ENCODE measurements around the gene ABHD16B. TPM values are rescaled to one million over a fixed set of nuclear protein-coding genes. Genes with fewer than 3 reads are reported as not detected.

ABHD16B gene
- total and polyA plus RNA-seq, 2 donors (not counting 3 experiments of a cell fraction or from before 2014, with no cell fraction given), result not detected

GRCh38 chr20:63864545-63864977, 3.3 kb downstream of the ABHD16B start:
- no peak for FAIRE-seq
- no peak for TF ChIP-seq CTCF (IDR thresholded peaks at IDR 0.05; ENCODE audit: extremely low read depth in 1 of 2, insufficient read depth in 1 of 2, low read depth in 1 of 2, low read length in 2 of 2)
- TF ChIP-seq POLR2A (IDR thresholded peaks at IDR 0.05; ENCODE audit: low read depth, low read length), result no peak
- Histone ChIP-seq H3K4me1 (ENCODE audit: control insufficient read depth, extremely low read depth, insufficient read depth, low read length) (peaks cover 5% of the 10 kb centered on the region), H3K36me3 (ENCODE audit: control insufficient read depth in 2 of 2, extremely low read depth in 1 of 2, insufficient read depth in 2 of 2, low read length in 2 of 2) (peaks cover 2 to 14% of the 10 kb centered on the region in 2 experiments), H3K27ac (ENCODE audit: insufficient read depth, low read depth, low read length) (peak overlapping the region; percentile 56), H3K9me1 (replicated peaks; ENCODE audit: control insufficient read depth, extremely low read depth, insufficient read depth, low read length) (no peaks in the 10 kb centered on the region), H3K9ac (replicated peaks; ENCODE audit: extremely low read depth, insufficient read depth, low read length) (peak overlapping the region; percentile 65), H3K9me3 (replicated peaks; ENCODE audit: control insufficient read depth, insufficient read depth, low read length) (no peaks in the 10 kb centered on the region), H4K20me1 (replicated peaks; ENCODE audit: control insufficient read depth, extremely low read depth, insufficient read depth, low read length) (no peaks in the 10 kb centered on the region), H3K79me2 (ENCODE audit: control insufficient read depth, insufficient read depth, low read length) (peaks cover 38% of the 10 kb centered on the region), H3K4me2 (ENCODE audit: insufficient read depth, low read length) (peak overlapping the region; percentile 56), H2AFZ (ENCODE audit: low read depth, low read length) (peak overlapping the region; percentile 63), H3K27me3 (ENCODE audit: control insufficient read depth in 2 of 2, insufficient read depth in 2 of 2, low read length in 2 of 2) (no peaks in the 10 kb centered on the region), H3K4me3 (replicated peaks in 1 of 3; ENCODE audit: insufficient read depth in 1 of 3, low read depth in 1 of 3, low read length in 3 of 3) (peak overlapping the region; percentile 36 to 77 (median 68))
- BruUV-seq (replicated peaks), result TSS peak; percentile 61
- no peak for DNase-seq (ENCODE audit: low read depth, low spot score)
- dilution Hi-C loops (cut with MboI; ENCODE audit: extremely low pct_ligation_motif_present, low sequenced_read_pairs) (no loop called here), intact Hi-C loops (cut with micrococcal nuclease) (loop anchor here (1.0 to 5.0 kb wide), 6 partner anchors 37 to 326 kb away; partner anchors contain the start of gene RTEL1)
- ChIA-PET POLR2A (interaction anchor here (0.6 to 1.6 kb wide), 9 partner anchors 9 to 326 kb away, joined by 3 to 11 read pairs (median 3); partner anchors contain the start of genes GMEB2 and TCEA2), CTCF (interaction anchor here (1.0 to 3.9 kb wide), 19 partner anchors 9 to 326 kb away, joined by 3 to 24 read pairs (median 8); partner anchors contain the start of genes ARFRP1, PRPF6, PTK6 and UCKL1)

- dilution Hi-C loops (cut with MboI; ENCODE audit: extremely low pct_ligation_motif_present, low sequenced_read_pairs), result no loop called here
- ChIA-PET CTCF (interaction anchor here (0.9 to 3.9 kb wide), 20 partner anchors 7 to 327 kb away, joined by 3 to 24 read pairs (median 7); partner anchors contain the start of genes ARFRP1, PRPF6, PTK6 and UCKL1), POLR2A (interaction anchor here (0.6 to 1.6 kb wide), 9 partner anchors 8 to 327 kb away, joined by 3 to 11 read pairs (median 3); partner anchors contain the start of genes GMEB2 and TCEA2)
- H3K4me3 ChIP-seq (replicated peaks in 1 of 3; ENCODE audit: insufficient read depth in 1 of 3, low read depth in 1 of 3, low read length in 3 of 3), result peak within 1 kb of the TSS; percentile 62 to 77 (median 68)
- no peaks in the 10 kb centered on the region for H3K9me1 ChIP-seq (replicated peaks; ENCODE audit: control insufficient read depth, extremely low read depth, insufficient read depth, low read length)
- no peaks in the 10 kb centered on the region for H3K9me3 ChIP-seq (replicated peaks; ENCODE audit: control insufficient read depth, insufficient read depth, low read length)
- peak within 1 kb of the TSS; percentile 74 for H3K4me2 ChIP-seq (ENCODE audit: insufficient read depth, low read length)
- H4K20me1 ChIP-seq (replicated peaks; ENCODE audit: control insufficient read depth, extremely low read depth, insufficient read depth, low read length), result no peaks in the 10 kb centered on the region
- H3K9ac ChIP-seq (replicated peaks; ENCODE audit: extremely low read depth, insufficient read depth, low read length), result peak within 1 kb of the TSS; percentile 87
- BruUV-seq (replicated peaks), result no TSS peak
- intact Hi-C loops (cut with micrococcal nuclease), result loop anchor here (1.0 to 5.0 kb wide), 8 partner anchors 29 to 327 kb away; partner anchors contain the start of genes ARFRP1 and RTEL1
- peak; percentile 100 for FAIRE-seq
- peaks cover 38% of the 10 kb centered on the region for H3K79me2 ChIP-seq (ENCODE audit: control insufficient read depth, insufficient read depth, low read length)
- DNase-seq (ENCODE audit: low read depth, low spot score), result peak; percentile 99
- TF ChIP-seq CTCF (IDR thresholded peaks at IDR 0.05; ENCODE audit: extremely low read depth in 1 of 2, insufficient read depth in 1 of 2, low read depth in 1 of 2, low read length in 2 of 2), result no peak
- TF ChIP-seq FOS (IDR thresholded peaks at IDR 0.05; ENCODE audit: borderline replicate concordance, insufficient read depth, low read length), result no peak
- peak; percentile 79 for TF ChIP-seq MYC (IDR thresholded peaks at IDR 0.05; ENCODE audit: low read depth, low read length)
- peak; percentile 97 for TF ChIP-seq MAX (IDR thresholded peaks at IDR 0.05; ENCODE audit: insufficient read depth, insufficient read length)
- peak; percentile 95 for TF ChIP-seq POLR2AphosphoS5 (IDR thresholded peaks at IDR 0.05; ENCODE audit: insufficient read depth, low read depth, low read length)
- no peak for TF ChIP-seq JUN (IDR thresholded peaks at IDR 0.05; ENCODE audit: borderline replicate concordance, insufficient read depth, insufficient read length, low read depth)
- TF ChIP-seq POLR2A (IDR thresholded peaks at IDR 0.05; ENCODE audit: low read depth, low read length), result peak; percentile 90
- no peaks in the 10 kb centered on the region for H3K27me3 ChIP-seq (ENCODE audit: control insufficient read depth in 2 of 2, insufficient read depth in 2 of 2, low read length in 2 of 2)
- H2AFZ ChIP-seq (ENCODE audit: low read depth, low read length), result peak within 1 kb of the TSS; percentile 63
- H3K27ac ChIP-seq (ENCODE audit: insufficient read depth, low read depth, low read length), result peak within 1 kb of the TSS; percentile 69
- H3K36me3 ChIP-seq (ENCODE audit: control insufficient read depth in 2 of 2, extremely low read depth in 1 of 2, insufficient read depth in 2 of 2, low read length in 2 of 2), result peaks cover 2 to 17% of the 10 kb centered on the region in 2 experiments
- peaks cover 5% of the 10 kb centered on the region for H3K4me1 ChIP-seq (ENCODE audit: control insufficient read depth, extremely low read depth, insufficient read depth, low read length)
Measured at GRCh38 chr20:63864978-63865640, 3.8 kb downstream of the ABHD16B start, which contains the start of gene TPD52L2. Gene TPD52L2 (plus strand): TSS chr20:63865270. CDS start chr20:63865366, 96 bp downstream.

All from endothelial cell of umbilical vein (primary cell).